Frontal cortex (tissue), 4 donors: ENCODE data around the gene HEXIM2. TPM values are rescaled to one million over a fixed set of nuclear protein-coding genes. Genes with fewer than 3 reads are reported as not detected.
"Not testable (repeated sequence)": the region's sequence is repeated elsewhere in the genome, so short reads cannot be mapped to it uniquely, and the experiment has no call there.

Source experiments
- DNase-seq, 2 donors: peaks; one replicate each; pipeline ENCODE4 v3.0.0; 2012; ENCODE audit warnings: low spot score in 2 of 2
- FAIRE-seq: peaks from 2 replicates; lab custom pipeline; 2012; peaks lifted over from hg19 to GRCh38; lab: Jason Lieb, UNC
- total RNA-seq: library from RNA; depleted of rRNA; stranded (reverse); fragments of >200 nt; gene quantifications from one replicate; pipeline ENCODE4 v1.2.3, GENCODE V29; 2014
- donor health status: control.
- donor health status: control.
- donor health status: control.

HEXIM2 gene, protein sequence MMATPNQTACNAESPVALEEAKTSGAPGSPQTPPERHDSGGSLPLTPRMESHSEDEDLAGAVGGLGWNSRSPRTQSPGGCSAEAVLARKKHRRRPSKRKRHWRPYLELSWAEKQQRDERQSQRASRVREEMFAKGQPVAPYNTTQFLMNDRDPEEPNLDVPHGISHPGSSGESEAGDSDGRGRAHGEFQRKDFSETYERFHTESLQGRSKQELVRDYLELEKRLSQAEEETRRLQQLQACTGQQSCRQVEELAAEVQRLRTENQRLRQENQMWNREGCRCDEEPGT
- 8.2 TPM for total RNA-seq

DNA sequence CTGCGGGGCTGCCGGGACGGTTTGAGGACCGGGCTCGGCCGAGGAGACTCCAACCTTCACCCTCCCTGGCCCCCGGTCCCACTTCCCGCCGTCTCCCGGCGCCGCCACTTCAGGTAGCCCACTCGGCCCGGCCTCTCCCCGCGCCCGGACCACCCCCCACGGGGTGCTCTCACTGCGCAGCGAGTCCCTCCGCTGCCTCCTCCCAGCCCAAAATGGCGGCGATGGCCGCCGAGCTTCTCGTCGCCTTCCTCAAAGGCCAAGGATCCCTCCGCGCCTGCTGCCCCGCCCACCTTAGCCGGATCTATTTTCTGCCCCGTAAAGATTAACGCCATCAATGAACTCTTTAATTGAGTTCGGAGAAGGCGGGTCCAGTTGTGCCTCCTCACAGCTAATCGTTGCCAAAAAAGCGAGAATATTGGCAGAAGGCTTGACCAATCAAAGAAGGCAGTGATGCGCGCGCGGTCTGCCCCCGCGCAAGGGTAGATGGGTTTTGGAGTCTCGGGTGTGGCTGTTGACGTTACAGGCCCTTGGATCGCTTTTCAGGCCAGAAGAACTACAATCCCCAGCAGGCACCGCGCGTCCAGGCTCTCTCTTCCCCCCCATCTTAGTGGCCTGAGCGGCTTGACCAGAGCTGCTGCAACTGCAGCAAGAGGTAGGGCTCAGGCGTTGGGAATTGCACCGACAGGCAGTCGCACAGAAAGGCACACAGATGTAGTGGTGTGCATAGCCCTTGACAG, at the start of gene HEXIM2:
TSS of gene HEXIM2 (plus strand) at position 588 of the 737 bp plus-strand sequence. CDS start 919 bp downstream, outside the sequence.
- FAIRE-seq (peak; percentile 94), DNase-seq (peak; percentile 96)

DNA sequence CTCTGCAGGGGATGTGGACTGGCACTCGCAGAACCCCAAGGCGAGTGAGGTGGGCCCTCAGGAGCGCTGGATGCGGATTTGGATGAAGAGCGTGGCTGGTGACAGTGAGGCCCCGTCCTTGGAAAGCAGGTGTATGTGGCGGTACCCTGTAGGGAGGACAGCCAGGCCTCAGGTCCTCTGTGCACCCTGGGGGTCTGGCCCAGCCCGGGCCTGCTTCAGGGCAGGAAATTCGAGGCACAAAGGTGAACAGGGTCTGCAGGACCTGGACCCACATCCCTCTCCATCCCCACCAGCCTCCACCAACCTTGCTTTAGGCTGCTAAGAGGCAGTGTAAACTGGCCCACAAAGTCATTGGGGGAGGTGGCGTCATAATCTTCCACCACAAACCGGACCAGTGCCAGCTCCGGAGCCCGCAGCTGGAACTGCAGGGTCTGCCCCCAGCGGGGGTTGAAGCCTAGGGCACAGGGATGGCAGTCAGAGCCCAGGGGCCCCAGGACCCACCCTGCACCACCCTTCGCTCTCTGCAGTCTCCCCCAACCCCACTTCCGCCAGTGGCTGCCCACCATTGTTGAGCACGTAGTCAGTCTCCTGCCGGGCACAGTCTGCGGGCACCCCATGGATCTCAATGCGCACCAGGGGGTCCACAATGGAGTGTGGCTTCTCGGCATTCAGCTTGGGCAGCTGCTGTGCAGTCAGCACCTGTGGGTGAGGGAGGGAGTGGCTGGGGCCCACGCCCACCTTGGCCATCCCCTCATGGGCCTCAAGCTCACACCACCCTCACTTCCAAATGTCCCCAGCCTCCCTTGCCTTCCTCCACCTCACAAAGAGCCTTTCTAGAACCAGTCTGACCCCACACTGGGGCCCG, 48.9 kb upstream of the HEXIM2 start:
- DNase-seq: no peak
- FAIRE-seq: no peak

DNA sequence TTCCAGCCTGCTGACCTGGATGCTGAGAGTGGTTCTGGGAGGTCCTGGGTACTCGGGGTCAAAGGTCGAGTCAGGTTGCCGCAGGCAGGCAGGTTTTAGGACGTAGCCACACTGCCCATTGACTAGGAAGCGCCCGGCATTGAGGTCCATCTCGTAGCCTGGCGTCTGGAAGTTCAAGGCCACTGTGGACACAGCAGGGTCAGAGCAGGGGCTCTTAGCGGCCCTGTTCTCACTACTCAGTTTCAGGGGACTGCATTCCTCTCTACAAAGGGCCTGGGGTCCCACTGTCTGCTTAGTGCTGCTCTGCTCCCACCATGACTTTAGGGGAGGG, 48.3 kb upstream of the HEXIM2 start:
- FAIRE-seq: no peak
- no peak for DNase-seq

DNA sequence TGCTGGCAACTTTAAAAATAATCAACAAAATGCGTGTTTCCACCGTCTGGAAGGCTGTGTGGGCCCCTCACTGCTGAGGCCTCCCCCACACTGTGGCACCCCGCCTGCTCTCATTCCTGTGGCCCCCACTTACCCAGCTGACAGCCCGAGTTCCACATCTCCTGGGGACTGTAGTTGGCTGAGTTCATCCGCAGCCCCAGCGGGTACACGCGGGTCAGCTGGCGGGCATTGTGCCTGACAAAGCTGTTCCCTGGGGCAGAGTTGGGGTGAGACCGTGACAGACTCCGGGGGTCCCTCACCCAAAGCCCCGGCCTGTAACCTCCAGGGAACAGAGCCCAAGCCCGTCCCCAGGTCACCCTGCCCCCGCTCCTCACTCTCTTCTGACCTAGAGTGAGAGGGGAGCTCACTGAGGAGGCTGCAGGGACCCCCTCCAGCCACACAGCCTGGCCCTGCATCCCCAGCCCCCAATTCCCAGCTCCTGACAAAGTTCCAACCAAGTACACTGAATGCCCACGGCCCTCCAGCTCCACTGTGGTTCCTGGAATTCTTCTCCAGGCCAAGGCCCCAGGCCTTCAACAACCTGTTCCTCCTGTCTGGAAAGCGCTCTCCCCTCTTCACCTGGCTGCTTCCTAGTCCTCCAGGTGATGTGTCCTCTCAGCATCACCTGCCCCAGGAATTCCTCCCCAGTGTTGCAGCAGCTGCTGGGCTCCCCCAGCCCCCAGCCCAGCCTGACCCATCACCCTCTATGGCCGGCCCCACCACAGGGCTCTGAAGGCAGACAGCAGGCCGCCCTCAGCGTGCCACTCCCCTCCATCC, 47.4 kb upstream of the HEXIM2 start:
- DNase-seq (no peak), FAIRE-seq (no peak)

DNA sequence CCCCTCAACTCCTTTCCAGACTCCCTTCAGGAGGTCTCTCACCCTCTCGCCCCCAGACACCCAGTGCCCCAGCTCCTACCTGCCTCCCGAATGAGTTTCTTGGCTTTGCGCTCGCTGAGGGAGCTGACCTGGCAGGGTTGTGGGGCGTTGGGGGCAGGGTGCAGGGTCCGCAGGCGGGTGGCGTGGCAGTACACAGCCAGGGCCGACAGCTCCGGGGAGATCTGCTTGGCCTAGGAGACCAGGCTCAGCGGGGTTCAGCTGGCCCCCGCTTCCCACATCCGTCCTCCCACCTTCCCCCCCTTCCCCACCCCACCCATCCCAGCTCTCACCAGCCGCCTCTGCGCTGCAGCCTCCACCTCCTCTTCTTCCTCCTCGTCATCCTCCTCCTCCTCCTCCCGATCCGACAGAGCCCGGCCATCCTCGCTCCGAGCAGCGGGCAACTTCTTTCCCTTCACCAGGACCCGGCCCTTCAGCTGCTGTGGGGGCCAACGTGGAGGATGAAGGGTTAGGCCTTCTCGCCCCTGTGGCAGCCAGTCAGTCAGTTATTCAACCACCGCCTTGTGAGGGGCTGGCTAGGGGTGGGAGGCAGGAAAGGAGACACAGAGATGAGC, 46.6 kb upstream of the HEXIM2 start:
- FAIRE-seq (no peak), DNase-seq (no peak)

DNA sequence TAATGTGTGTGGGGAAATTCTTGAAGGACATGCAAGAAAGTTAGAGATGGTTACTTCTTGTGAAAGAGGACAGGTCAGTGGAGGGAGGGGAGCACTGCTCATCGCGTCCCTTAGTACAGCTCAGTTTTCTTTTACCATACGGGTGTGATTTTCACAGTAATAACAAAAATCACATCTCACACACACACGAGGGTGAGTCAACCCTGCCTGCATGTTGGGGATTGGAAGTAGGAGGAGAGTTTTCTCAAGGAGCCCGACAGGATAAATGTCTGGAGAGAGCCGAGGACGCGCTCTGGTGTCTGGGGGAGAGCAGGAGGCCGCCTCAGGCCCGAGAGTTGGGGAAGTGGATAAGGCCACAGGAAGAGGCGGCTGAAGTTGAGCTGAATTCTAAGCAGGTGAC, 45.8 kb upstream of the HEXIM2 start:
- FAIRE-seq (no peak), DNase-seq (no peak)

DNA sequence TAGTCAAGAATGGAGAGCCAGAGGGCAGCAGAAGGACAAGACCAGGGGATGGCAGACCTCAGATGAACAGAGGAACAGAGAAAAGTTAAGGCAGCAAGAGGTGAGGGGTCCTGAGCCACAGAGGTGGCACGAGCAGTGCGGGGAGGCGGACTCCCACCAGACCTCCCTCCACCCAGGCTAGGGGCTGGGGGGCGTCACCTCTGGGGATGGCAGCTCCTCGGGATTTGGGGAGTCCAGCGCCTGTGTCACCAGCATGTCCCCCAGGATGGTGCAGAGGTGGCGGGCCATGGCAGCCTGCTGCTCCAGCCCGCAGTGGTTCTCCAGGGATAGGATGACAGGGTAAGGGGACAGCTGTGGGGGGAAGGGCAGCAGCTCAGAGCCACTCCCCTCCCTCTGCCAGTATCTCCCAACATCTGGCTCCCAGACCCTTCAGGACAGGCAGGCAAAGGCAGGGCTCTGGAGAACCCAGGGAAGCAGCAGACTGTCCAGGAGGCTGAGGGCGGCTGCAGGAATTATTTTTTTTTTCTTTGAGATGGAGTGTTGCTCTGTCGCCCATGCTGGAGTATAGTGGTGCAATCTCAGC, 45.1 kb upstream of the HEXIM2 start:
- no peak for DNase-seq
- FAIRE-seq: no peak

DNA sequence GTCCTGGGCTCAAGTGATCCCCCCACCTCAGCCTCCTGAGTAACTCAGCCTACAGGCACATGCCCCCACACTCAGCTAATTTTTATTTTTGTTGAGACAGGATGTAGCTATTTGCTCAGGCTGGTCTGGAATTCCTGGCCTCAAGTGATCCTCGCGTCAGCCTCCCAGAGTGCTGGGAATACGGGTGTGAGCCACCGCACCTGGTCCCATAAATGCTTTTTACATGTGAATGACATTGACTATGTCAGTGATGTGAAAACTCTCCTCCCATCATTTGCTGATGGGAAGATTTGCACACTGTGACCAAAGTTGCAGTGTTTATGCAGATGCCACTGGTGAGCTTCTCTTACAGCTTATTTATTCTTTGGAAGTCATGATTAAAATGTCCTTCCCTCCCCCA, 44.3 kb upstream of the HEXIM2 start:
- DNase-seq: no peak
- FAIRE-seq: no peak

DNA sequence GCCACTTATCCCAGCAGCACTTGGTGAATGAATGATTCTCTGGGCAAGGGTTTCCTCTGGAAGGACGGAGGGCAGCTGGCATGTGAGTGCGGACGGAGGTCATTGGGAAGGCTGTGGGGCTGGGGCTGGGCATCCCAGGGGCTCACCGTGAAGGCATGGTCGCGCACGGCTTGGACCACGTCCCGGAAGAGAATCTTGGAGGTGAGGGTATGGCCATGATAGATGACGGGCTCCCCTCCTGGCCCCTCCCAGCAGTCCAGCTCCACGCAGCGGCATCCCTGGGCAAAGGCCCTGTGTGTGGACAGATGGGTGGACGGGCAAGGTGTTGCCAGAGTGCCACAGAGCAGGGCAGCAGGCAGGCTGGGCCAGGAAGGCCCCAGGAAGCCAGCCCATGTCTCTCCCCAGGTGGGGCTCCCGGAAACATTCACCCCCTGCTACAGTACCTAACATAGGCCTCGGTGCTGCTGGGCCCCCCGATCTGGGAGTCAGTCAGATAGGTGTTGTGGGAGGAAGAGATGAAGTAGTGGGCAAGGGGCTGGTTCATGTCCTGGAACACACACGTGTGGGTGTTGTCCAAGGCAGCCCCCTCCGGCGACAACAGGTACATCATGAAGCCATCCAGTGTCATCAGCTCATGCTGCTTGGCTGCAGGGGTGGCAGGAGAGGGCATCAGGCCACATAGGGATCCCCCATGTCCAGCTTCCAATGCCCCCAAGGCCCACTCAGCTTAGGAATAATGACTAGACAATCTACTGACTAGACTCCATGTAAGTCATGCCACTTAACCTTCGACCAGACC, 43.6 kb upstream of the HEXIM2 start:
- DNase-seq: no peak
- FAIRE-seq: no peak

DNA sequence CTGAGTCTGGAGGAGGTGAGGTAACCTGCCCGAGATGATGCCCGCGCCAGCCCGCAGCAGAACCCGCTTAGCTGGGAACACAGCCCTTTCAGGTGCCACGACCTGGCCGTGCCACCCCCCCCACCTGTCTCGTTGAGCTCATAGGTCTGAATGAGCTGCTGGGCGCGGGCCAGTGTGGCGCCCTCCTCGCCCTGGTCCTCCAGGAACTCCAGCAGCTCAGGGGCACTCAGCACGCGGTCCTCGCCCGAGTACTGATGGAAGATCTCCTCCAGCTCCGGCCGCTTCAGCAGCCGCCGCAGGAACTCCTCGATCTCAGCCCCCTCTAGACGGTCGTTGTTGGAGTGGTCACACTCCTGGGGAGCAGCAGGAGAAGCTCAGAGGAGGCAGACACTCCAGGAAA, 43.0 kb upstream of the HEXIM2 start:
- FAIRE-seq (no peak), DNase-seq (no peak)

DNA sequence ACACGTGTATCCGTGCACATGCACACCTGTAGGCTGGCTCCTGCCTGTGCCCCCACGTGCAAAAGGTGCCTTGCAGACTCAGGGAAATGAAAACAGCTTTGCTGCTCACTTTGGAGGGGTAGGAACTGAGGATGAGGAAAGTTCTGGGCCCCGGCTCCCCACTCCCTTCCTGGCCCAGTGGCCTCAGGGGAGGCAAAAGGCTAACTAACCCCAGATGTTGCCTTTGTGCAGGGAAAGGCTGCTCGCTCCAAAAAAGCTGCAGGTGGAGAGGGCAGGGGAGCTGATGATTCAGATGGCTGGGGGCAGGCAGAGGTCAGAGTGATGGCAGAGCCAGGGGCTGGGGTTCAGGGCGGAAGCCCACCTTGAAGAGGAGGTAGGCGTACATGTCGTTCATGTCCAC, 41.7 kb upstream of the HEXIM2 start:
- DNase-seq: no peak
- no peak for FAIRE-seq

DNA sequence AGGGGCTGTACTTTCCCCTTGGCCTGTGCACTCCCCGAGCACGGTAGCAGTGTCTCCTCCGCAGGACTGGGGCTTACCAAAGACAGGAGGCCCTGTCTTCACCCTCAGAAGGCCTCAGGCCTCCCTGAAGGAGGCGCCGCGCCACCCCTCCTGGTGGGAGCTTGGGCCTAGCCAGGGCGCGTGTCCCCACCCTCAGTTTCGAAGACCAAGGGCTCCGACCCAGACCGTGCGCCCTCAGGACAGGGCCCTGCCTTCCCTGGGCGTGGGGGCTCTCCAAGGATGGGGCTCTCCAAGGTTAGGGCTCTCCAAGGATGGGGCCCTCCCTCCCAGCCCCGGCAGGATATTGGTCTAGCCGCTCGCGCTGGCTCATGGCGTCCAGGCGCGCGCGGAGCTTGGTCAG, 41.1 kb upstream of the HEXIM2 start:
- no peak for FAIRE-seq
- DNase-seq: no peak

DNA sequence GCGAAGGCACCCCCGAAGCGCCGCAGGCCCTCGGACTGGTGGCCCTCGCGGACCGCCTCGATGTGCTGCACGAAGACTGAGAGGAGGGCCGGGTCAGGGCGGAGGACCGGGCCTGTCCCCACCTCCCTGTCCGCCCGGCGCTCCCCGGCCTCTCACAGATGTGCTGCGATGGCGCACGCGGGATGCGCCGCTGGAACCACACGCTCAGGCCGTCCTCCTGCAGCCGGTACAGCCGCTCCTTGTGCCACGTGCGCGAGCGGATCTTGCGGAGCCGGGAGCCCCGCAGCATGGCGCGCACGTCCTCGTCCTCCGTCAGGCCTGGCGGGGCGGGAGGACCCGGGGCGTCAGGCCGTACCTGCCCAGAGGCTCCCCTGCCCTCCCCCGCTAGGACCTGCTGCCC, 40.6 kb upstream of the HEXIM2 start:
- FAIRE-seq (no peak), DNase-seq (no peak)

DNA sequence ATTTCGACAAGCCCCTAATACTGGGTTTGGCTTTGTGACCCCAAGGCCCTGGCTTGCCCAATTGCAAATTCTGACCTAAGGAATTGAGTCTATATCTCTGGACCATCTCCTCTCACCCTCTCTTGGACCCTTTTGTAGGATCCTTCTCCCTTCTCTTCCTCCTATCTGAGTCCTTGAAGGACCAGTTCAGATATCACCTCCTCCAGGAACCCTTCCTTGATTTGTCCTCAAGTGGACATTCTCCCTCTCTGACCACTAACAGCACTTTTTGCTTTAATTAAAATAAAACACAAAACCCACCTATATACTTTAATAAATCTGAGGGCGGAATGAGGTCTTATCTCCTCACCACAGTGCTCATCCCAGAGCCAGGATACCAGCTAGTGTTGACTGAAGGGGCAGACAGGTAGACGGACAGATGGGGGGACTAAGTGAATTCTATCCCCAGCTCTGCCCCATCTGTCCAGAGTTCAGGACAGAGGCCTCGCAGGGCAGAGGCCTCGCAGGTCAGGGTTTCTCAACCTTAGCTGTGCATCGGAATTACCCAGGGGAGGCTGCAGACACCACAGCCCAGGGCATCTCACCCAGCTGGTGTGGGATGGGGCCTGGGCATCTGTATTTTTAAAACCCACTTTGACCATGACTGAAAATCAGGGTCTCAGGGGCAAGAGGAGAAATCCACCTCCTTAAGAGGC, 38.5 kb upstream of the HEXIM2 start:
- no peak for FAIRE-seq
- no peak for DNase-seq

DNA sequence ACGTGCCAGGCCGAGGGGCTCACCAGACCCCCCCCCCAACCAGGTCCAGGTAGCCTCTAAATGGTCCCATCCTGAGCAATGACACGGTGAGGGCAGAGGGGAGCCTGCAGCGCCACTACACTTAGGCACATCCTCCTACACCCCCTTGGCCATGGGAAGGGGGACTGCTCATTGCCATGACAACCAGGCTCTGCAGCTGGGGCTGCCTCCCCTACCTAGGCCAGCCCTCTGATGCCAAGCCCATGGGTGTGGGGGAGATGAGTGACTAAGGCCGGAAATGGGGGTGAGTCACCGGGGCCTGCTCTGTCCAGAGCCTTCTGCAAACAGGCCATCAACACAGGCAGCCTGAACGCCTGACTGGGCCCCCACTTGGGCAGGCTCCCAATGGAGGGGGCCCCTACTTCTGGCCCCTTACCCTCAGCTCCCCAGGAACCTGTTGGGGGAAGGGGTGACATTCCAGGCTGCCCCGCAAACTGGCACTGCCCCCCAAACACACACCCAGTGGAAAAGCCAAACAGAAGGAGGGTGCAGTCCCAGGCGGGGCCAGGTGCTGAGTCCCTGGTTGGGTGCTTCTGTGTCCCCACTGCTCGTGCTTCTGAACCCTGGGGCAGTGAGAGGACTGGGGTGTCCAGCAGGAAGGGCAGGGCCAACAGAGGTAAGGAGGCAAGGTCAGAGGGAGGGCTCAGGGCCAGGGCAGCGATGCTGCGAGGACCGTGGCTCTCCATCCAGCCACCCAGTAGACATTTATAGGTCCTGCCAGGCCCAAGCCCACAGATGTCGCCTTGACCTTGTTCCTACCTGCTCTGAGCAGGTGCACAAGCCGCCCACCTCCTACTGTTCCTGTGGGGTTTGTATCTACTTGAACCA, 37.5 kb upstream of the HEXIM2 start:
- no peak for DNase-seq
- FAIRE-seq: no peak

DNA sequence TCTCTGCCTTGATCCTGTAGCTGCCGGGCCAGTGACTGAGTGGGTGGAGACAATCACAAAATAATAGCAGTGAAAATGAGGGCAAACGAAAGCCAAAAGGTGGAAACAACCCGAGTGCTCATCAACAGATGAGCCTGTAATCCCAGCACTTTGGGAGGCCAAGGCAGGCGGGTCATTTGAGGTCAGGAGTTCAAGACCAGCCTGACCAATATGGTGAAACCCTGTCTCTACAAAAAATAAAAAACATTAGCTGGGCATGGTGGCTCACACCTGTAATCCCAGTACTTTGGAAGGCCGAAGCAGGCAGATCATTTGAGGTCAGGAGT, 36.9 kb upstream of the HEXIM2 start:
- not testable (repeated sequence) for FAIRE-seq, DNase-seq

DNA sequence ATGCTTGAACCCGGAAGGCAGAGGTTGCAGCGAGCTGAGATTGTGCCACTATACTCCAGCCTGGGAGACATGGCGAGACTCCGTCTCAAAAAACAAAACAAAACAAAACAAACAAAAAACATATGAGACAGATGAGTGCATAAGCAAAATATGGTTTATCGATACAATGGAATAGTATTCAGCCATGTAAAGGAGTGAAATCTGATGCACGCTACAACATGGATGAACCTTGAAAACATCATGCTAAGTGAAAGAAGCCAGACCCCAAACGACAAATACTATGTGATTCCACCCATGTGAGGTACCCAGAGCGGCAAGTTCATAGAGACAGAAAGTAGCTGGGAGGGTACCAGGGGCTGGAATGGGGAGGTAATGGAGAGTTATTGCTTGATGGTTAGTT, 36.2 kb upstream of the HEXIM2 start:
- DNase-seq (no peak), FAIRE-seq (no peak)
